Nephron (organoid): ENCODE data around the gene FKBP8.
A peak's percentile ranks its signal among the peaks of the same experiment; 100 is the strongest.

Source experiments
- H3K27ac Mint-ChIP-seq, 3 experiments: 2 replicates each; pipeline ENCODE4 v1.8.0; 2020; ENCODE audit warnings: mixed read lengths in 3 of 3, mild to moderate bottlenecking in 2 of 3, moderate library complexity in 1 of 3
- H3K27me3 Mint-ChIP-seq: 2 replicates; pipeline ENCODE4 v1.8.0; 2021; ENCODE audit warnings: low read depth, mild to moderate bottlenecking, moderate library complexity, mixed read lengths
- H3K36me3 Mint-ChIP-seq: 2 replicates; pipeline ENCODE4 v1.8.0; 2020; ENCODE audit warnings: low read depth, mixed read lengths
- H3K4me1 Mint-ChIP-seq: 2 replicates; pipeline ENCODE4 v1.8.0; 2020; ENCODE audit warnings: mixed read lengths
- H3K4me3 Mint-ChIP-seq, 3 experiments: 2 replicates each; pipeline ENCODE4 v1.8.0; 2020; ENCODE audit warnings: mild to moderate bottlenecking in 3 of 3, mixed read lengths in 3 of 3, moderate library complexity in 2 of 3
- H3K9me3 Mint-ChIP-seq: 2 replicates; pipeline ENCODE4 v1.8.0; 2020; ENCODE audit warnings: mixed read lengths
- CTCF ChIP-seq, 3 experiments: fragments of 200-600 bp; sonication (generic); IDR thresholded peaks; one replicate each; pipeline ENCODE4 v1.5.0; 2021; ENCODE audit warnings: antibody characterized with exemption in 3 of 3; ENCODE audit not compliant: unreplicated experiment in 3 of 3

Gene FKBP8

GRCh38 chr19:18588611-18589379 lies 45.4 kb upstream of the FKBP8 start, which contains the start of gene REX1BD:
TSS of gene REX1BD (plus strand) at chr19:18588798. CDS start at chr19:18588802, 4 bp downstream.
- peaks cover 18% of the 10 kb centered on the region for H3K27me3 Mint-ChIP-seq
- H3K36me3 Mint-ChIP-seq, result no peaks in the 10 kb centered on the region
- H3K4me1 Mint-ChIP-seq, result peaks cover 24% of the 10 kb centered on the region
- H3K27ac Mint-ChIP-seq, result peak within 1 kb of the TSS; percentile 83 to 96 (median 95)
- H3K9me3 Mint-ChIP-seq, result no peaks in the 10 kb centered on the region
- TF ChIP-seq CTCF (IDR thresholded peaks at IDR 0.05; ENCODE audit: unreplicated experiment in 3 of 3), result peak; percentile 87 to 97 (median 88)
- H3K4me3 Mint-ChIP-seq, result peak within 1 kb of the TSS; percentile 87 to 91 (median 90)

- H3K27ac Mint-ChIP-seq, result peak overlapping the region; percentile 82 to 96 (median 83)
- peak overlapping the region; percentile 86 to 90 (median 87) for H3K4me3 Mint-ChIP-seq
- peaks cover 18% of the 10 kb centered on the region for H3K27me3 Mint-ChIP-seq
- TF ChIP-seq CTCF (IDR thresholded peaks at IDR 0.05; ENCODE audit: unreplicated experiment in 3 of 3), result no peak
- H3K9me3 Mint-ChIP-seq, result no peaks in the 10 kb centered on the region
- H3K4me1 Mint-ChIP-seq, result peaks cover 20% of the 10 kb centered on the region
- no peaks in the 10 kb centered on the region for H3K36me3 Mint-ChIP-seq
These were observed 44.7 kb upstream of the FKBP8 start for GRCh38 chr19:18587962-18588610.

- H3K4me1 Mint-ChIP-seq, result peaks cover 20% of the 10 kb centered on the region
- peak overlapping the region; percentile 82 to 96 (median 83) for H3K27ac Mint-ChIP-seq
- H3K36me3 Mint-ChIP-seq, result no peaks in the 10 kb centered on the region
- H3K4me3 Mint-ChIP-seq, result peak overlapping the region; percentile 45 to 90 (median 86)
- peaks cover 18% of the 10 kb centered on the region for H3K27me3 Mint-ChIP-seq
- H3K9me3 Mint-ChIP-seq, result no peaks in the 10 kb centered on the region
- TF ChIP-seq CTCF (IDR thresholded peaks at IDR 0.05; ENCODE audit: unreplicated experiment in 3 of 3), result no peak
These were observed 44.2 kb upstream of the FKBP8 start for GRCh38 chr19:18587561-18587960.

GRCh38 chr19:18586306-18586705 lies 42.9 kb upstream of the FKBP8 start:
- Mint-ChIP-seq H3K4me3 (peak overlapping the region; percentile 1 to 73 (median 63)), H3K4me1 (peaks cover 20% of the 10 kb centered on the region), H3K27me3 (peaks cover 18% of the 10 kb centered on the region), H3K27ac (peak overlapping the region in 2 of 3 experiments; percentile 53 to 69), H3K9me3 (no peaks in the 10 kb centered on the region), H3K36me3 (no peaks in the 10 kb centered on the region)
- no peak for TF ChIP-seq CTCF (IDR thresholded peaks at IDR 0.05; ENCODE audit: unreplicated experiment in 3 of 3)

GRCh38 chr19:18580311-18580710 lies 36.9 kb upstream of the FKBP8 start:
- Mint-ChIP-seq H3K27me3 (peaks cover 6% of the 10 kb centered on the region), H3K4me1 (no peaks in the 10 kb centered on the region), H3K36me3 (peaks cover 11% of the 10 kb centered on the region), H3K9me3 (no peaks in the 10 kb centered on the region), H3K27ac (no peak overlapping the region), H3K4me3 (no peak overlapping the region)
- TF ChIP-seq CTCF (IDR thresholded peaks at IDR 0.05; ENCODE audit: unreplicated experiment in 3 of 3), result no peak
